Limb (tissue), 2 donors: ENCODE results near the gene ESRP2.

Experiments
- DNase-seq, 2 donors: peaks; one replicate each; pipeline ENCODE4 v3.0.0-alpha.2; 2016; ENCODE audit errors: extremely low spot score in 2 of 2

ESRP2 gene

GRCh38 chr16:68237243-68238028 is 1.5 kb upstream of the ESRP2 start:
- peak; percentile 96 to 97 for DNase-seq

GRCh38 chr16:68236826-68237242 is 907 bp upstream of the ESRP2 start:
- DNase-seq: no peak

- DNase-seq: peak in 1 of 2 donors; percentile 59
Measured at GRCh38 chr16:68236137-68236825, 354 bp upstream of the ESRP2 start.

- DNase-seq: no peak
Measured at GRCh38 chr16:68235108-68235886, 630 bp downstream of the ESRP2 start.

GRCh38 chr16:68234188-68235107 is 1.5 kb downstream of the ESRP2 start:
- DNase-seq: no peak

- DNase-seq: no peak
Measured at GRCh38 chr16:68233835-68234187, 2.1 kb downstream of the ESRP2 start.

- DNase-seq: no peak
Measured at GRCh38 chr16:68233085-68233834, 2.7 kb downstream of the ESRP2 start.

- no peak for DNase-seq
Measured at GRCh38 chr16:68232335-68232734, 3.6 kb downstream of the ESRP2 start.

- DNase-seq: no peak
Measured at GRCh38 chr16:68231384-68232136, 4.4 kb downstream of the ESRP2 start.

GRCh38 chr16:68230956-68231355 is 5.0 kb downstream of the ESRP2 start:
- DNase-seq: no peak

GRCh38 chr16:68230176-68230571 is 5.8 kb downstream of the ESRP2 start:
- no peak for DNase-seq

- peak; percentile 74 to 80 for DNase-seq
Measured at GRCh38 chr16:68229431-68230175, 6.3 kb downstream of the ESRP2 start.

GRCh38 chr16:68228652-68229051 is 7.3 kb downstream of the ESRP2 start:
- DNase-seq: no peak

GRCh38 chr16:68227850-68228553 is 7.9 kb downstream of the ESRP2 start:
- DNase-seq: no peak

- no peak for DNase-seq
Measured at GRCh38 chr16:68227183-68227793, 8.6 kb downstream of the ESRP2 start.

- no peak for DNase-seq
Measured at GRCh38 chr16:68226116-68226515, 9.8 kb downstream of the ESRP2 start.

- DNase-seq: no peak
Measured at GRCh38 chr16:68223072-68223471, 12.9 kb downstream of the ESRP2 start.
